GM23338 (cell line): Measurements from ENCODE around the gene USP7. TPM values are rescaled to one million over a fixed set of nuclear protein-coding genes. Genes with fewer than 3 reads are reported as not detected.
A peak's percentile ranks its signal among the peaks of the same experiment; 100 is the strongest.

Experiments
- ATAC-seq: fragments of 200-7000 bp; cut with Tn5 transposase; 3 replicates; pipeline ENCODE4 v1.9.1; 2020
- DNase-seq: peaks from one replicate; pipeline ENCODE4 v3.0.0-alpha.2; 2015; ENCODE audit warnings: low spot score
- H2AFZ ChIP-seq: fragments of 200-600 bp; sonication (generic); 2 replicates; pipeline ENCODE4 v1.8.0; 2016; ENCODE audit warnings: antibody characterized with exemption, mild to moderate bottlenecking, moderate library complexity
- H3F3A ChIP-seq: fragments of 200-600 bp; sonication (generic); replicated peaks from 2 replicates; pipeline ENCODE4 v1.8.0; 2017; ENCODE audit warnings: antibody characterized with exemption, mixed run types, low read depth
- H3K27ac ChIP-seq: fragments of 200-600 bp; sonication (generic); 2 replicates; pipeline ENCODE4 v1.6.1; 2016; ENCODE audit warnings: low read depth
- H3K27me3 ChIP-seq: fragments of 200-600 bp; sonication (generic); 2 replicates; pipeline ENCODE4 v1.8.0; 2016; ENCODE audit warnings: mild to moderate bottlenecking, mixed run types, moderate library complexity; ENCODE audit not compliant: insufficient read depth
- H3K36me3 ChIP-seq: fragments of 200-600 bp; sonication (generic); 2 replicates; pipeline ENCODE4 v1.8.0; 2016; ENCODE audit warnings: mild to moderate bottlenecking; ENCODE audit not compliant: insufficient read depth
- H3K4me1 ChIP-seq: fragments of 200-600 bp; sonication (generic); 2 replicates; pipeline ENCODE4 v1.8.0; 2016; ENCODE audit warnings: mild to moderate bottlenecking, moderate library complexity; ENCODE audit not compliant: insufficient read depth
- H3K4me2 ChIP-seq: fragments of 200-600 bp; sonication (generic); 2 replicates; pipeline ENCODE4 v1.7.1; 2017; ENCODE audit warnings: mixed run types
- H3K4me3 ChIP-seq: fragments of 200-600 bp; sonication (generic); 2 replicates; pipeline ENCODE4 v1.6.1; 2016; ENCODE audit warnings: mixed run types
- H3K79me2 ChIP-seq: fragments of 200-600 bp; sonication (generic); replicated peaks from 2 replicates; pipeline ENCODE4 v1.8.0; 2017; ENCODE audit warnings: mild to moderate bottlenecking; ENCODE audit not compliant: insufficient read depth
- H3K9me2 ChIP-seq: fragments of 200-600 bp; sonication (generic); 2 replicates; pipeline ENCODE4 v1.8.0; 2017; ENCODE audit not compliant: insufficient read depth
- H4K20me1 ChIP-seq: fragments of 200-600 bp; sonication (generic); replicated peaks from 2 replicates; pipeline ENCODE4 v1.8.0; 2017; ENCODE audit warnings: mild to moderate bottlenecking; ENCODE audit not compliant: insufficient read depth
- H3K27ac Mint-ChIP-seq: 2 replicates; pipeline ENCODE4 v1.8.0; 2020; ENCODE audit warnings: inconsistent platforms, mild to moderate bottlenecking, moderate library complexity, mixed read lengths
- H3K27me3 Mint-ChIP-seq: 3 replicates; pipeline ENCODE4 v1.8.0; 2022; ENCODE audit warnings: low read depth, mild to moderate bottlenecking, moderate library complexity, mixed read lengths, inconsistent platforms; ENCODE audit not compliant: insufficient read depth, poor library complexity
- H3K36me3 Mint-ChIP-seq: 3 replicates; pipeline ENCODE4 v1.8.0; 2021; ENCODE audit warnings: low read depth, mild to moderate bottlenecking, inconsistent platforms, moderate library complexity, mixed read lengths
- H3K4me1 Mint-ChIP-seq: 3 replicates; pipeline ENCODE4 v1.8.0; 2020; ENCODE audit warnings: mild to moderate bottlenecking, inconsistent platforms, mixed read lengths
- H3K4me3 Mint-ChIP-seq: 3 replicates; pipeline ENCODE4 v1.8.0; 2021; ENCODE audit warnings: moderate library complexity, mild to moderate bottlenecking, inconsistent platforms, mixed read lengths
- H3K9me3 Mint-ChIP-seq: 3 replicates; pipeline ENCODE4 v1.8.0; 2020; ENCODE audit warnings: moderate library complexity, mild to moderate bottlenecking, inconsistent platforms, mixed read lengths
- CREB1 ChIP-seq: fragments of 250-450 bp; sonication (Bioruptor Pico); IDR thresholded peaks from 2 replicates; pipeline ENCODE4 v1.5.0; 2020; ENCODE audit warnings: low read depth, mild to moderate bottlenecking, moderate library complexity
- EZH2 ChIP-seq: fragments of 200-600 bp; sonication (generic); IDR thresholded peaks from one replicate; pipeline ENCODE4 v1.8.0; 2017; ENCODE audit warnings: antibody characterized with exemption, mild to moderate bottlenecking, low read depth; ENCODE audit not compliant: unreplicated experiment
- EZH2phosphoT487 ChIP-seq: fragments of 200-600 bp; sonication (generic); IDR thresholded peaks from one replicate; pipeline ENCODE4 v1.8.1; 2018; ENCODE audit warnings: antibody characterized with exemption; ENCODE audit not compliant: unreplicated experiment
- JUNB ChIP-seq: IDR thresholded peaks from one replicate; pipeline ENCODE4 v1.6.1; 2016; ENCODE audit warnings: antibody characterized with exemption; ENCODE audit not compliant: unreplicated experiment
- NANOG ChIP-seq: IDR thresholded peaks from 2 replicates; pipeline ENCODE4 v1.6.1; 2016; ENCODE audit warnings: antibody characterized with exemption, borderline replicate concordance
- POLR2AphosphoS5 ChIP-seq: IDR thresholded peaks from 2 replicates; pipeline ENCODE4 v1.6.1; 2016; ENCODE audit warnings: antibody characterized with exemption, low read depth
- REST ChIP-seq: IDR thresholded peaks from one replicate; pipeline ENCODE4 v1.6.1; 2018; ENCODE audit warnings: antibody characterized with exemption; ENCODE audit not compliant: unreplicated experiment
- STAT1 ChIP-seq: IDR thresholded peaks from one replicate; pipeline ENCODE4 v1.6.1; 2016; ENCODE audit warnings: antibody characterized with exemption; ENCODE audit not compliant: unreplicated experiment
- ZNF114 ChIP-seq: fragments of 250-450 bp; sonication (Bioruptor Pico); IDR thresholded peaks from 2 replicates; pipeline ENCODE4 v1.5.0; 2020; ENCODE audit warnings: mild to moderate bottlenecking, moderate library complexity
- ZNF331 ChIP-seq: fragments of 250-450 bp; sonication (Bioruptor Pico); IDR thresholded peaks from 2 replicates; pipeline ENCODE4 v1.5.0; 2020; ENCODE audit warnings: low read depth, mild to moderate bottlenecking, moderate library complexity
- polyA plus RNA-seq: library from polyadenylated mRNA; unstranded; fragments of >200 nt; fragmentation: Nextera tagmentation; extraction: Ambion mirVana; gene quantifications from 2 replicates; pipeline ENCODE4 v1.2.1, GENCODE V29; 2016
- total RNA-seq: library from RNA; depleted of rRNA; stranded (reverse); fragments of >200 nt; shearing (Covaris generic); gene quantifications from 2 replicates; pipeline ENCODE4 v1.2.3, GENCODE V29; 2014
- TF ChIP-seq, protein P1 (sequence below): IDR thresholded peaks from 2 replicates; pipeline ENCODE4 v1.6.1; 2016; ENCODE audit warnings: antibody characterized with exemption
- TF ChIP-seq, protein P2 (sequence below), 2 experiments: fragments of 200-600 bp in 1 of 2; sonication (generic) in 1 of 2; conservative IDR thresholded peaks; 2 replicates each; pipeline versions ENCODE4 v1.5.1 to v1.6.1; 2016 to 2017; ENCODE audit warnings: antibody characterized with exemption in 2 of 2, low read depth in 2 of 2, mild to moderate bottlenecking in 2 of 2, moderate library complexity in 1 of 2
- TF ChIP-seq, protein P3 (sequence below): fragments of 250-450 bp; sonication (Bioruptor Pico); IDR thresholded peaks from 2 replicates; pipeline ENCODE4 v1.5.0; 2020; ENCODE audit warnings: mild to moderate bottlenecking, moderate library complexity

Gene USP7
- total and polyA plus RNA-seq, 2 experiments from 2014 or later = 42.3 to 130 TPM

DNA sequence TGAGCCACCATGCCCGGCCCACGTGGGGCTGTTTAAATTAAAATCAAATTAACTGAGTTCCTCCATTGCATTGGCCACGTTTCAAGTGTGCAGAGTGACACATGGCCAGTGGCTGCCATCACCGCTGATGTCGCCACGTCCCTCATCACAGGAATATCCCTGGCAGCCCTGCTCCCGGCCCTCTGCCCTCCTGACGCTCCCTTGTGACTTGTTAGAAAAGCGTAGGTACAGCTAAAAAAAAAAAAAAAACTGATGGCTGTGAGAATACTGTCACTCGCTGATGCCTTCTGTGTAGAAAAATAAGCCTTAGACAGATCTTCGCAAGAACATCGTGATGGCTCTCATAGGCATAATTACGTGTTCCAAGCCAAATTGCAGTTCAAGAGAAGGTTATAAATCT, 116.6 kb downstream of the USP7 start:
- TF ChIP-seq, protein P1, sequence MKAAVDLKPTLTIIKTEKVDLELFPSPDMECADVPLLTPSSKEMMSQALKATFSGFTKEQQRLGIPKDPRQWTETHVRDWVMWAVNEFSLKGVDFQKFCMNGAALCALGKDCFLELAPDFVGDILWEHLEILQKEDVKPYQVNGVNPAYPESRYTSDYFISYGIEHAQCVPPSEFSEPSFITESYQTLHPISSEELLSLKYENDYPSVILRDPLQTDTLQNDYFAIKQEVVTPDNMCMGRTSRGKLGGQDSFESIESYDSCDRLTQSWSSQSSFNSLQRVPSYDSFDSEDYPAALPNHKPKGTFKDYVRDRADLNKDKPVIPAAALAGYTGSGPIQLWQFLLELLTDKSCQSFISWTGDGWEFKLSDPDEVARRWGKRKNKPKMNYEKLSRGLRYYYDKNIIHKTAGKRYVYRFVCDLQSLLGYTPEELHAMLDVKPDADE = no peak
- TF ChIP-seq, protein P2, sequence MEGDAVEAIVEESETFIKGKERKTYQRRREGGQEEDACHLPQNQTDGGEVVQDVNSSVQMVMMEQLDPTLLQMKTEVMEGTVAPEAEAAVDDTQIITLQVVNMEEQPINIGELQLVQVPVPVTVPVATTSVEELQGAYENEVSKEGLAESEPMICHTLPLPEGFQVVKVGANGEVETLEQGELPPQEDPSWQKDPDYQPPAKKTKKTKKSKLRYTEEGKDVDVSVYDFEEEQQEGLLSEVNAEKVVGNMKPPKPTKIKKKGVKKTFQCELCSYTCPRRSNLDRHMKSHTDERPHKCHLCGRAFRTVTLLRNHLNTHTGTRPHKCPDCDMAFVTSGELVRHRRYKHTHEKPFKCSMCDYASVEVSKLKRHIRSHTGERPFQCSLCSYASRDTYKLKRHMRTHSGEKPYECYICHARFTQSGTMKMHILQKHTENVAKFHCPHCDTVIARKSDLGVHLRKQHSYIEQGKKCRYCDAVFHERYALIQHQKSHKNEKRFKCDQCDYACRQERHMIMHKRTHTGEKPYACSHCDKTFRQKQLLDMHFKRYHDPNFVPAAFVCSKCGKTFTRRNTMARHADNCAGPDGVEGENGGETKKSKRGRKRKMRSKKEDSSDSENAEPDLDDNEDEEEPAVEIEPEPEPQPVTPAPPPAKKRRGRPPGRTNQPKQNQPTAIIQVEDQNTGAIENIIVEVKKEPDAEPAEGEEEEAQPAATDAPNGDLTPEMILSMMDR (conservative IDR thresholded peaks at IDR 0.05; ENCODE audit: low read depth in 2 of 2) = no peak
- TF ChIP-seq ZNF114 (CRISPR knock-in tag) (no peak), EZH2 (no peak), POLR2AphosphoS5 (no peak), ZNF331 (no peak), REST (no peak), EZH2phosphoT487 (no peak), NANOG (no peak), STAT1 (no peak), JUNB (no peak), CREB1 (CRISPR knock-in tag) (no peak)
- TF ChIP-seq, protein P3, sequence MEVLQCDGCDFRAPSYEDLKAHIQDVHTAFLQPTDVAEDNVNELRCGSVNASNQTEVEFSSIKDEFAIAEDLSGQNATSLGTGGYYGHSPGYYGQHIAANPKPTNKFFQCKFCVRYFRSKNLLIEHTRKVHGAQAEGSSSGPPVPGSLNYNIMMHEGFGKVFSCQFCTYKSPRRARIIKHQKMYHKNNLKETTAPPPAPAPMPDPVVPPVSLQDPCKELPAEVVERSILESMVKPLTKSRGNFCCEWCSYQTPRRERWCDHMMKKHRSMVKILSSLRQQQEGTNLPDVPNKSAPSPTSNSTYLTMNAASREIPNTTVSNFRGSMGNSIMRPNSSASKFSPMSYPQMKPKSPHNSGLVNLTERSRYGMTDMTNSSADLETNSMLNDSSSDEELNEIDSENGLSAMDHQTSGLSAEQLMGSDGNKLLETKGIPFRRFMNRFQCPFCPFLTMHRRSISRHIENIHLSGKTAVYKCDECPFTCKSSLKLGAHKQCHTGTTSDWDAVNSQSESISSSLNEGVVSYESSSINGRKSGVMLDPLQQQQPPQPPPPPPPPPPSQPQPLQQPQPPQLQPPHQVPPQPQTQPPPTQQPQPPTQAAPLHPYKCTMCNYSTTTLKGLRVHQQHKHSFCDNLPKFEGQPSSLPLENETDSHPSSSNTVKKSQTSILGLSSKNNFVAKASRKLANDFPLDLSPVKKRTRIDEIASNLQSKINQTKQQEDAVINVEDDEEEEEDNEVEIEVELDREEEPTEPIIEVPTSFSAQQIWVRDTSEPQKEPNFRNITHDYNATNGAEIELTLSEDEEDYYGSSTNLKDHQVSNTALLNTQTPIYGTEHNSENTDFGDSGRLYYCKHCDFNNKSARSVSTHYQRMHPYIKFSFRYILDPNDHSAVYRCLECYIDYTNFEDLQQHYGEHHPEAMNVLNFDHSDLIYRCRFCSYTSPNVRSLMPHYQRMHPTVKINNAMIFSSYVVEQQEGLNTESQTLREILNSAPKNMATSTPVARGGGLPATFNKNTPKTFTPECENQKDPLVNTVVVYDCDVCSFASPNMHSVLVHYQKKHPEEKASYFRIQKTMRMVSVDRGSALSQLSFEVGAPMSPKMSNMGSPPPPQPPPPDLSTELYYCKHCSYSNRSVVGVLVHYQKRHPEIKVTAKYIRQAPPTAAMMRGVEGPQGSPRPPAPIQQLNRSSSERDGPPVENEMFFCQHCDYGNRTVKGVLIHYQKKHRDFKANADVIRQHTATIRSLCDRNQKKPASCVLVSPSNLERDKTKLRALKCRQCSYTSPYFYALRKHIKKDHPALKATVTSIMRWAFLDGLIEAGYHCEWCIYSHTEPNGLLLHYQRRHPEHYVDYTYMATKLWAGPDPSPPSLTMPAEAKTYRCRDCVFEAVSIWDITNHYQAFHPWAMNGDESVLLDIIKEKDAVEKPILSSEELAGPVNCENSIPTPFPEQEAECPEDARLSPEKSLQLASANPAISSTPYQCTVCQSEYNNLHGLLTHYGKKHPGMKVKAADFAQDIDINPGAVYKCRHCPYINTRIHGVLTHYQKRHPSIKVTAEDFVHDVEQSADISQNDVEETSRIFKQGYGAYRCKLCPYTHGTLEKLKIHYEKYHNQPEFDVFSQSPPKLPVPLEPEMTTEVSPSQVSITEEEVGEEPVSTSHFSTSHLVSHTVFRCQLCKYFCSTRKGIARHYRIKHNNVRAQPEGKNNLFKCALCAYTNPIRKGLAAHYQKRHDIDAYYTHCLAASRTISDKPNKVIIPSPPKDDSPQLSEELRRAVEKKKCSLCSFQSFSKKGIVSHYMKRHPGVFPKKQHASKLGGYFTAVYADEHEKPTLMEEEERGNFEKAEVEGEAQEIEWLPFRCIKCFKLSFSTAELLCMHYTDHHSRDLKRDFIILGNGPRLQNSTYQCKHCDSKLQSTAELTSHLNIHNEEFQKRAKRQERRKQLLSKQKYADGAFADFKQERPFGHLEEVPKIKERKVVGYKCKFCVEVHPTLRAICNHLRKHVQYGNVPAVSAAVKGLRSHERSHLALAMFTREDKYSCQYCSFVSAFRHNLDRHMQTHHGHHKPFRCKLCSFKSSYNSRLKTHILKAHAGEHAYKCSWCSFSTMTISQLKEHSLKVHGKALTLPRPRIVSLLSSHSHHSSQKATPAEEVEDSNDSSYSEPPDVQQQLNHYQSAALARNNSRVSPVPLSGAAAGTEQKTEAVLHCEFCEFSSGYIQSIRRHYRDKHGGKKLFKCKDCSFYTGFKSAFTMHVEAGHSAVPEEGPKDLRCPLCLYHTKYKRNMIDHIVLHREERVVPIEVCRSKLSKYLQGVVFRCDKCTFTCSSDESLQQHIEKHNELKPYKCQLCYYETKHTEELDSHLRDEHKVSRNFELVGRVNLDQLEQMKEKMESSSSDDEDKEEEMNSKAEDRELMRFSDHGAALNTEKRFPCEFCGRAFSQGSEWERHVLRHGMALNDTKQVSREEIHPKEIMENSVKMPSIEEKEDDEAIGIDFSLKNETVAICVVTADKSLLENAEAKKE (CRISPR knock-in tag) = no peak
- H3K36me3 ChIP-seq = no peaks in the 10 kb centered on the region
- H3K27ac Mint-ChIP-seq = no peak overlapping the region
- H2AFZ ChIP-seq = no peak overlapping the region
- no peak overlapping the region for H3K4me2 ChIP-seq
- H3K27me3 Mint-ChIP-seq = peaks cover 38% of the 10 kb centered on the region
- H3K27me3 ChIP-seq = no peaks in the 10 kb centered on the region
- peaks cover 21% of the 10 kb centered on the region for H3K4me1 ChIP-seq
- H3K36me3 Mint-ChIP-seq = peaks cover 47% of the 10 kb centered on the region
- H3F3A ChIP-seq = peaks cover 24% of the 10 kb centered on the region; the same call in 1 of the 2 replicates
- peaks cover 3% of the 10 kb centered on the region; the same call in 1 of the 3 replicates for H3K9me3 Mint-ChIP-seq
- H3K27ac ChIP-seq = peak overlapping the region; percentile 69; the same call in 1 of the 2 replicates
- peaks cover 3% of the 10 kb centered on the region; the same call in 1 of the 2 replicates for H4K20me1 ChIP-seq
- peaks cover 20% of the 10 kb centered on the region for H3K79me2 ChIP-seq
- no peak overlapping the region for H3K4me3 ChIP-seq
- peaks cover 54% of the 10 kb centered on the region for H3K4me1 Mint-ChIP-seq
- DNase-seq = no peak
- no peaks in the 10 kb centered on the region for H3K9me2 ChIP-seq
- no peak overlapping the region for H3K4me3 Mint-ChIP-seq
- ATAC-seq = no peak
